Activated CD4-positive, alpha-beta T cell treated with anti-CD3 and anti-CD28 coated beads for 4 hours (primary cell): ENCODE measurements around the gene GNA14.
"Not testable (repeated sequence)": the region's sequence is repeated elsewhere in the genome, so short reads cannot be mapped to it uniquely, and the experiment has no call there.

ENCODE experiments used
- DNase-seq, 2 donors: peaks; one replicate each; pipeline ENCODE4 v3.0.0-alpha.2; 2020

GNA14 gene

DNA sequence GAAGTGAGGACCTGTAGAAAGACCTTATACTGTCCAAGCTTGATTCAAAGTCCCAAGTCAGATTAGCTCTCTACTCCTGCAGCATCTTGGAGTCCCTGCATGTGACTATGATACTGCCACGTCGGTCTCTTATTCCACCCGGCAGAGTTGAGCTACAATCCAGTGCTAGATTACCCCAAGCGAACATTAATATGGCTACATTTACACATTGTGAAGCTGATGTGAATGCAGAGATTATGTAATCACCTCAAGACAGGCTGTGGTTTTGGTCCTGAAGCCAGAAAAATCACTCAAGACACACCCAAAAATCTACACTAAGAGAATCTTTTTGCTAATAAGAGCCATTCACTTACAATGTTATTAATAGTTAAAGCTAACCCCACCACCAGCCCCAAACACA, 116.7 kb downstream of the GNA14 start:
- no peak for DNase-seq

GRCh38 chr9:77523891-77524290, 124.2 kb downstream of the GNA14 start:
- no peak for DNase-seq

DNA sequence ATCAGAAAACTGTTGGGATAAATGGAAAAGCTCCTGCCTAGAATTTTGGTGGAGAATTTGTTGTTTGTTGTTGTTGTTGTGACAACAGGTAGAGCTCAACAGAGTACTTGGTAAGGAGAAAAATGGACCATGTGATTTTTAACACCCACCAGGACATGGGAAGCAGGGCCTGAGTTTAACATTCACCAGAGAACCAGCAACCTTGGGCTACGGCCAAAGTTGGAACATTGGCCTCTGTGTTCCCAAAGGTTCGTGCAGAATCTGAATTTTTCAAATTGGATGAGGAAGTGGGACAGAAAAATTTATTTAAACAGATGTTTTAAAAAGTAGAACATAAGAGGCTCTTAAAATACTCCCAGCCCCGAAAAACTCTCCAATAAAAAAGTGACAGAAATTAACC, 127.0 kb downstream of the GNA14 start:
- no peak for DNase-seq

DNA sequence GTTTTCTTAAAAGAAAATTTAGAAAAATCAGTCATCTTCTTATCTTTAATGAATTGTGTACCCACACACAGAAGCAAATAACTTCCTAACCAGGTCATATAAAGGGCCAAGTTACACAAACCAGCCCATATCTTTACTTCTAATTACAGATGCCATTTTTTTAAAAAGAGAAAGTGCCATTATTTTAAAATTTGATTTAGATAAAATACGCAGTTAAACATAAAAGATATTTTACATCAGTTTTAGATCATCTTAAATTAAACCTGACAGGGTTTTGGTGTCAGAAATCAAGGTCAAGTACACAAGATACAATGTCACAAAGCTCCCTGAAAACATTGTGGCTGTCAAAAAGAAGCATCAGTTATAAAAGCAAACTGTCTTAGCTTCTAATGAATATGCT, 129.4 kb downstream of the GNA14 start:
- DNase-seq, result no peak

- DNase-seq, result no peak
Measured at GRCh38 chr9:77516781-77517180, 131.3 kb downstream of the GNA14 start.

GRCh38 chr9:77514886-77515711, 133.0 kb downstream of the GNA14 start:
- DNase-seq, result no peak

DNA sequence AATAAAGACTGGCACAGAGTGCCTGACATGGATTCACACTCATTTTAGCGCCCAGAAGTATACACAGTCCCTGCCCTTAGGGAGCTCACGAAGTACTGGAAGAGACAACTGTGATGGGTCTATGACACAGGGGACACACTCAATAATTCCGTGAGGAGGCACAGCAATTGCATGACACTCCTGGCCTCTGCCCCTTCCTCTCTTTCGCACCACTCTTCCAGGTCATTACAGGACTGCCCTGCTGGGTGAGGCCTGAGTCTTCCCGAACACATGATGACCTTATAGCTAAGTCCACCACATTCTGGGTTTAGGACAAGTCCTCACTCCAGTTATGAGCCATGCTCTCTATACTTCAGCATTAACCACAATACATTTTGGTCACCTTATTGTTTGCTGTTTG, 134.7 kb downstream of the GNA14 start:
- DNase-seq, result no peak

DNA sequence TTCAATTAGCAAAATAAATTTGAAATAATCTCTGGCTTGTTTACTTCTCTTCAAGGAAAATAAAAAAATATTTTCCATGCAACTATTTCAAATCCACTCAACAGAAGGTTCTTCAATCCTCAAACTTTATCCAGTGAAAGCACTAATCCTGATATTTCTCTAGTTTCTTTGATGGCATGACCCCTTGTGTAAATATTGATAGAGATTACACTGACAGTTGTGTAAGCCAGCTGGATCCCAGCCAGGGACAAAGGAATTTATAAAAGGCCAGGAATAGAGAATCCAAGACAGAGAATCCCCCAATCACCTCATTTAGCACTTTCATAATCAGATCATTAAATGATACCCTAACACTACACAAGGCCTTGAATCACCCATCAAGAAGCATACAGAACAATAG, 135.2 kb downstream of the GNA14 start:
- no peak for DNase-seq

GRCh38 chr9:77511525-77511924, 136.6 kb downstream of the GNA14 start:
- no peak for DNase-seq

- no peak for DNase-seq
Measured at GRCh38 chr9:77510666-77511065, 137.5 kb downstream of the GNA14 start.

DNA sequence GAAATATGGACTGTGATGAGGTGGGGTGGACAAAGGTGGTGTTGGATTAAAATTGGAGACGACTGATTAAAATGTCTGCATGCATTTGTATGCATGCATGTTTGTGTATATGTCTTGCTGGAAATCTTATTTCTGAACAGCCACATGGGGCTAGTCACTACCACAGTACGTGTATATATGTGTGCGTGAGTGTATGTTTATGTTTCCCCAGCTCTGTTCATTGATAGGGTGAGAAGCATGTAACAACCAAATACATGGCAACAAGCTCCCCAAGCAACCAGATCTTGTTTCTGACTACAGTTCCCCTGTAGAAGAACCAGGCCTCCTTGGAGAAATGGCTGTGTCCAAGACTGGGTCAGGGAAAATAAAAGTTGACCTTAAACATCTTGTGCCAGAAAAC, 139.7 kb downstream of the GNA14 start:
- DNase-seq, result no peak

DNA sequence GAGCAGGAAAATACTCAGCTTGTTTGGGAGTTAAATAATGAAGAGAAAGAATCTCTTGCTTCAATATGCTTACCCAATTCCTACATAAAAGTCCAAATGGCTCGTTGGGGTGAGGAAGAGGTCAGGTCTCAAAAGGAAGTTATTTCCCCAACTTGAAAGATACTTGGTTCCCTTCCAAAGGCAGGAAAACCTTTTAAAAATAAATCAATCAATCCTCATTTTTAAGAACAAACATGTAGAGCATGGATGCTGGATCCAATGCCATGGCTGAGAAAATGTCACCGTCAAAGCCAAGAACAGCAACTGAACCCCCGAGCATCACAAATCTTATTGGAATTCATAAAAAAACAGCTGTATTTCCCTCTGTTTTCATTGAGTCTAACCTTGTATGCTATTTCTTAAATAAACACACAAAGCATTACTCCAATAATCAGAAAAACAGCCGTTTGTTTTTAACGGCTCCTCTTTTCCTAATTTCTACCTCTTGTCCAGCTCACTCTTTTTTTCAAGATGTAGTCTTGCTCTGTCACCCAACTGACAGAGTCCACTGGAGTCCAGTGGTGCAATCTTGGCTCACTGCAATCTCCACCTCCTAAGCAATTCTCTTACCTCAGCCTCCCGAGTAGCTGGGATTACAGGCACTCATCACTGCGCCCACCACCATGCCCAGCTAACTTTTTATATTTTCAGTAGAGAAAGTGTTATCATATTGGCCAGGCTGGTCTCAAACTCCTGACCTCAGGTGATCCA, 140.7 kb downstream of the GNA14 start:
- DNase-seq, result no peak

GRCh38 chr9:77505232-77505631, 142.9 kb downstream of the GNA14 start:
- DNase-seq, result no peak

GRCh38 chr9:77502568-77502967, 145.6 kb downstream of the GNA14 start:
- DNase-seq, result no peak

GRCh38 chr9:77498891-77499290, 149.2 kb downstream of the GNA14 start:
- no peak for DNase-seq

- DNase-seq, result no peak
Measured at GRCh38 chr9:77497322-77498198, 150.6 kb downstream of the GNA14 start.

- no peak for DNase-seq
Measured at GRCh38 chr9:77495834-77496671, 152.1 kb downstream of the GNA14 start.

GRCh38 chr9:77490279-77490678, 157.8 kb downstream of the GNA14 start:
- not testable (repeated sequence) for DNase-seq

DNA sequence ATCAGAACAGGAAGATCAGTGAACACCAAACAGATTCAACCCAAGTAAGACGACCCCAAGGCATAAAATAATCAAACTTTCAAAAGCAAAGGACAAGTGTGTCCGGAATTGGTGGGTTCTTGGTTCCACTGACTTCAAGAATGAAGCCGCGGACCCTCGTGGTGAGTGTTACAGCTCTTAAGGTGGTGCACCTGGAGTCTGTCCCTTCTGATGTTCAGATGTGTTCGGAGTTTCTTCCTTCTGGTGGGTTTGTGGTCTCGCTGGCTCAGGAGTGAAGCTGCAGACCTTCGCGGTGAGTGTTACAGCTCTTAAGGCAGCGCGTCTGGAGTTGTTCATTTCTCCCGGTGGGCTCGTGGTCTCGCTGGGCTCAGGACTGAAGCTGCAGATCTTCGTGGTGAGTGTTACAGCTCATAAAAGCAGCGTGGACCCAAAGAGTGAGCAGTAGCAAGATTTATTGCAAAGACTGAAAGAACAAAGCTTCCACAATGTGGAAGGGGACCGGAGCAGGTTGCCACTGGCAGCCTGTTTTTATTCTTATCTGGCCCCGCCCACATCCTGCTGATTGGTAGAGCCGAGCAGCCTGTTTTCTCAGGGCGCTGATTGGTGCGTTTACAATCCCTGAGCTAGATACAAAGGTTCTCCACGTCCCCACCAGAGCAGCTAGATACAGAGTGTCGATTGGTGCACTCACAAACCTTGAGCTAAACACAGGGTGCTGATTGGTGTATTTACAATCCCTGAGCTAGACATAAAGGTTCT, 158.5 kb downstream of the GNA14 start:
- DNase-seq, result not testable (repeated sequence)

GRCh38 chr9:77488439-77489126, 159.5 kb downstream of the GNA14 start:
- no peak for DNase-seq

GRCh38 chr9:77486968-77487367, 161.2 kb downstream of the GNA14 start:
- no peak for DNase-seq
